EL (cell line): ENCODE results near the gene METTL2B.
"Not testable (repeated sequence)": the region's sequence is repeated elsewhere in the genome, so short reads cannot be mapped to it uniquely, and the experiment has no call there.

Experiments
- DNase-seq: peaks from one replicate; pipeline ENCODE4 v3.0.0-alpha.2; 2016

Gene METTL2B

GRCh38 chr7:128529191-128529590 lies 52.6 kb downstream of the METTL2B start:
- DNase-seq: not testable (repeated sequence)

GRCh38 chr7:128530121-128530854 lies 53.7 kb downstream of the METTL2B start:
- DNase-seq: peak; percentile 5

- DNase-seq: no peak
These were observed 54.2 kb downstream of the METTL2B start for GRCh38 chr7:128530855-128531104.

GRCh38 chr7:128531105-128531954 lies 54.8 kb downstream of the METTL2B start:
- peak; percentile 86 for DNase-seq

- peak; percentile 28 for DNase-seq
These were observed 55.5 kb downstream of the METTL2B start for GRCh38 chr7:128531955-128532478.

- peak; percentile 10 for DNase-seq
These were observed 56.4 kb downstream of the METTL2B start for GRCh38 chr7:128532956-128533355.

GRCh38 chr7:128537410-128537809 lies 60.9 kb downstream of the METTL2B start:
- peak; percentile 16 for DNase-seq

- not testable (repeated sequence) for DNase-seq
These were observed 66.0 kb downstream of the METTL2B start for GRCh38 chr7:128542530-128542929.

GRCh38 chr7:128543300-128543699 lies 66.8 kb downstream of the METTL2B start:
- not testable (repeated sequence) for DNase-seq

- DNase-seq: not testable (repeated sequence)
These were observed 69.8 kb downstream of the METTL2B start for GRCh38 chr7:128546319-128546851.

- no peak for DNase-seq
These were observed 74.4 kb downstream of the METTL2B start for GRCh38 chr7:128550920-128551319.

- DNase-seq: not testable (repeated sequence)
These were observed 77.8 kb downstream of the METTL2B start for GRCh38 chr7:128554394-128554793.
